OCI-LY1 (cell line): Measurements from ENCODE around the gene TUBA4B.

ENCODE experiments used
- EZH2 ChIP-seq: fragments of 200-600 bp; sonication (generic), shearing (Covaris generic); IDR thresholded peaks from 2 replicates; pipeline ENCODE4 v1.8.0; 2017; ENCODE audit warnings: borderline replicate concordance, mixed run types, mild to moderate bottlenecking, antibody characterized with exemption, low read length, moderate library complexity, mixed read lengths
- TF ChIP-seq, protein P1 (sequence below): fragments of 200-600 bp; sonication (generic), shearing (Covaris generic); IDR thresholded peaks from 2 replicates; pipeline ENCODE4 v1.5.1; 2017; ENCODE audit warnings: mild to moderate bottlenecking, antibody characterized with exemption, low read length, moderate library complexity, mixed read lengths

DNA sequence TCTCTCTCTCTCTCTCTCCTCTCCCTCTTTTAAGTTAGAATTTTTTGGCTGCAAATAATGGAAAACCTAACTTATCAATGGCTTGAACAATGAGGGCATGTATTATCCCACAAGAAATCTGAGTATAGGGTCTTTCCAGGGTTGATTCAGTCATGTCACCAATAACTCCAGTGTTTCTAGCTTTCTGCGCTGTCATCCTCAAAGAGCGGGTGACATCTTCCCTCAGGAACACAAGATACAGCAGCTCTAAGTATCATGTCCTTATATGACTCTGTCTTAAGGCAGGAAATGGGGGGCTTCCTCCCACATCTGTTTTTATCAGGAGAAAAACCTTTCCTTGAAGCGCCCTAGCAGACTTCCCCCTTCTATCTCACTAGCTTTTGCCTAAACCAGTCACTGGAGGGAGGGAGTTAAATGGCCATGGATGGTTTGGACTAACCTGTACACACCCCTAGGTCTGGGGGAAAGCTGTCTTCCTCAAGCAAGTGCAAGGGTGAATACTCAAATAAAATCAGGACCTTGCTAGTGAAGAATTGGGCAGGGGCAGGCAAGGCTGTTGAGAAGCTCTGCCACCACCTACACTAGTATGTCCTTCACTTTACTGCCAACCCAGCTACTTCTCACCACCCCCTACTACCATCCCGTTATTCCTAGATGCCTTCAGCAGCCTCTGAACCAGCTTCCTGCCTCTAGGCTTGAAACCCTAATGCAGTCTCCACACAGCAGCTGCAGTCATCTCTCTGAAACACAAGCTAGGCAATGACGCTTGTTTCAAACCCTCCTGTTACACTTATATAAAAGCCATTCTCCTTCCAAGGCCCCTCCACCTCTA lies 8.2 kb downstream of the TUBA4B start:
- TF ChIP-seq, protein P1, sequence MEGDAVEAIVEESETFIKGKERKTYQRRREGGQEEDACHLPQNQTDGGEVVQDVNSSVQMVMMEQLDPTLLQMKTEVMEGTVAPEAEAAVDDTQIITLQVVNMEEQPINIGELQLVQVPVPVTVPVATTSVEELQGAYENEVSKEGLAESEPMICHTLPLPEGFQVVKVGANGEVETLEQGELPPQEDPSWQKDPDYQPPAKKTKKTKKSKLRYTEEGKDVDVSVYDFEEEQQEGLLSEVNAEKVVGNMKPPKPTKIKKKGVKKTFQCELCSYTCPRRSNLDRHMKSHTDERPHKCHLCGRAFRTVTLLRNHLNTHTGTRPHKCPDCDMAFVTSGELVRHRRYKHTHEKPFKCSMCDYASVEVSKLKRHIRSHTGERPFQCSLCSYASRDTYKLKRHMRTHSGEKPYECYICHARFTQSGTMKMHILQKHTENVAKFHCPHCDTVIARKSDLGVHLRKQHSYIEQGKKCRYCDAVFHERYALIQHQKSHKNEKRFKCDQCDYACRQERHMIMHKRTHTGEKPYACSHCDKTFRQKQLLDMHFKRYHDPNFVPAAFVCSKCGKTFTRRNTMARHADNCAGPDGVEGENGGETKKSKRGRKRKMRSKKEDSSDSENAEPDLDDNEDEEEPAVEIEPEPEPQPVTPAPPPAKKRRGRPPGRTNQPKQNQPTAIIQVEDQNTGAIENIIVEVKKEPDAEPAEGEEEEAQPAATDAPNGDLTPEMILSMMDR, result no peak
- TF ChIP-seq EZH2, result no peak
